AG10803 (cell line): ENCODE data around the gene MB.
"Not testable (repeated sequence)": the region's sequence is repeated elsewhere in the genome, so short reads cannot be mapped to it uniquely, and the experiment has no call there.

Source experiments
- DNase-seq: peaks from one replicate; pipeline ENCODE4 v3.0.0; 2010; ENCODE audit warnings: low read depth
- H3K4me3 ChIP-seq: 2 replicates; pipeline ENCODE4 v1.5.1; 2011; ENCODE audit warnings: mild to moderate bottlenecking, low read length, control low read depth
- CTCF ChIP-seq: conservative IDR thresholded peaks from 2 replicates; pipeline ENCODE4 v1.5.1; 2011; ENCODE audit warnings: mild to moderate bottlenecking, low read length, control low read depth, inconsistent platforms

Gene MB

GRCh38 chr22:35630387-35630793 lies 13.3 kb upstream of the MB start:
- peak; percentile 80 for DNase-seq
- H3K4me3 ChIP-seq, result no peak overlapping the region
- TF ChIP-seq CTCF, result no peak

GRCh38 chr22:35629406-35630216 lies 12.5 kb upstream of the MB start:
- peak; percentile 99 for DNase-seq
- peak overlapping the region; percentile 22 for H3K4me3 ChIP-seq
- no peak for TF ChIP-seq CTCF

- no peak for DNase-seq
- no peak for TF ChIP-seq CTCF
- H3K4me3 ChIP-seq, result no peak overlapping the region
These were observed 11.6 kb upstream of the MB start for GRCh38 chr22:35628732-35629131.

GRCh38 chr22:35627267-35628041 lies 10.3 kb upstream of the MB start:
- DNase-seq, result peak; percentile 90
- peak; percentile 64 for TF ChIP-seq CTCF
- peak overlapping the region; percentile 72 for H3K4me3 ChIP-seq

- no peak for DNase-seq
- H3K4me3 ChIP-seq, result no peak overlapping the region
- TF ChIP-seq CTCF, result no peak
These were observed 8.8 kb upstream of the MB start for GRCh38 chr22:35625763-35626432.

- no peak for DNase-seq
- no peak overlapping the region for H3K4me3 ChIP-seq
- TF ChIP-seq CTCF, result no peak
These were observed 7.4 kb upstream of the MB start for GRCh38 chr22:35624547-35624946.

GRCh38 chr22:35623885-35624284 lies 6.8 kb upstream of the MB start:
- H3K4me3 ChIP-seq, DNase-seq: not testable (repeated sequence)
